H1 (cell line): ENCODE data around the gene NSUN4. TPM values are rescaled to one million over a fixed set of nuclear protein-coding genes. Genes with fewer than 3 reads are reported as not detected.

Source experiments
- CTCF ChIA-PET: fragments of 300-600 bp; sonication (Branson Sonifier 250); formaldehyde crosslinking; loops from one replicate; lab custom pipeline; 2021; ENCODE audit not compliant: partially characterized antibody; lab: Charles Lee
- POLR2A ChIA-PET: fragments of 300-600 bp; sonication (Branson Sonifier 250); formaldehyde crosslinking; loops from one replicate; lab custom pipeline; 2021; ENCODE audit warnings: inconsistent platforms; ENCODE audit not compliant: partially characterized antibody; lab: Charles Lee
- DNase-seq, 2 experiments: peaks; one replicate each; pipeline versions ENCODE4 v3.0.0 to v3.0.0-alpha.2; 2010 to 2022; ENCODE audit warnings: low spot score in 2 of 2, low read depth in 1 of 2, mixed read lengths in 1 of 2
- FAIRE-seq: peaks from 2 replicates; lab custom pipeline; 2011; peaks lifted over from hg19 to GRCh38; lab: Jason Lieb, UNC
- H2AFZ ChIP-seq: 2 replicates; pipeline ENCODE4 v1.8.1; 2012; ENCODE audit warnings: low read length, inconsistent platforms
- H2AK5ac ChIP-seq: 2 replicates; pipeline ENCODE4 v1.6.1; 2013; ENCODE audit warnings: low read depth, low read length
- H2BK120ac ChIP-seq: replicated peaks from 2 replicates; pipeline ENCODE3; 2013; ENCODE audit warnings: low read depth, low read length, inconsistent platforms
- H2BK12ac ChIP-seq: 2 replicates; pipeline ENCODE4 v1.6.1; 2013; ENCODE audit warnings: low read depth, low read length
- H2BK15ac ChIP-seq: 2 replicates; pipeline ENCODE4 v1.6.1; 2013; ENCODE audit warnings: low read length
- H2BK20ac ChIP-seq: 2 replicates; pipeline ENCODE4 v1.6.1; 2013; ENCODE audit warnings: low read length
- H2BK5ac ChIP-seq: 2 replicates; pipeline ENCODE4 v1.6.1; 2013; ENCODE audit warnings: low read depth, low read length
- H3K14ac ChIP-seq: 2 replicates; pipeline ENCODE4 v1.6.1; 2013; ENCODE audit warnings: inconsistent platforms; ENCODE audit not compliant: insufficient read length
- H3K18ac ChIP-seq: 2 replicates; pipeline ENCODE4 v1.6.1; 2013; ENCODE audit warnings: low read length; ENCODE audit errors: extremely low read depth
- H3K23ac ChIP-seq: 2 replicates; pipeline ENCODE4 v1.6.1; 2013; ENCODE audit warnings: inconsistent platforms; ENCODE audit not compliant: insufficient read length
- H3K23me2 ChIP-seq: 2 replicates; pipeline ENCODE4 v1.6.1; 2013; ENCODE audit warnings: low read depth, low read length
- H3K27ac ChIP-seq: 2 replicates; pipeline ENCODE4 v1.6.1; 2011; ENCODE audit warnings: low read depth, low read length, inconsistent platforms
- H3K27me3 ChIP-seq, 4 experiments: replicated peaks in 1 of 4; 1 replicate in 1 of 4; 2 replicates in 3 of 4; pipeline versions ENCODE4 v1.6.1 to v1.8.1; 2011 to 2013; ENCODE audit warnings: low read length in 3 of 4, mild to moderate bottlenecking in 3 of 4, inconsistent platforms in 2 of 4, mixed read lengths in 2 of 4, moderate library complexity in 1 of 4; ENCODE audit not compliant: control insufficient read depth in 3 of 4, insufficient read depth in 3 of 4; ENCODE audit errors: extremely low read depth in 1 of 4
- H3K36me3 ChIP-seq, 4 experiments: 2 replicates each; pipeline versions ENCODE4 v1.6.1 to v1.8.1; 2011 to 2013; ENCODE audit warnings: mild to moderate bottlenecking in 4 of 4, low read length in 3 of 4, moderate library complexity in 2 of 4, control low read depth in 1 of 4, inconsistent platforms in 1 of 4; ENCODE audit not compliant: insufficient read depth in 4 of 4, control insufficient read depth in 2 of 4
- H3K4ac ChIP-seq: replicated peaks from 2 replicates; pipeline ENCODE3; 2013; ENCODE audit warnings: low read length, low read depth, mixed read lengths, inconsistent platforms; ENCODE audit not compliant: insufficient read length
- H3K4me1 ChIP-seq, 4 experiments: replicated peaks in 1 of 4; 1 replicate in 1 of 4; 2 replicates in 3 of 4; pipeline versions ENCODE4 v1.6.1 to v1.8.1; 2011 to 2013; ENCODE audit warnings: low read length in 3 of 4, inconsistent platforms in 2 of 4, mixed read lengths in 1 of 4; ENCODE audit not compliant: insufficient read depth in 4 of 4, control insufficient read depth in 3 of 4
- H3K4me2 ChIP-seq, 2 experiments: 2 replicates each; pipeline versions ENCODE4 v1.6.1 to v1.8.1; 2011 to 2013; ENCODE audit warnings: low read depth in 2 of 2, low read length in 2 of 2, control low read depth in 1 of 2, inconsistent platforms in 1 of 2, mild to moderate bottlenecking in 1 of 2; ENCODE audit not compliant: insufficient read depth in 1 of 2
- H3K4me3 ChIP-seq, 4 experiments: fragments of 200-600, 300-600 bp in 1 of 4; sonication (generic), shearing (Covaris generic), sonication (Bioruptor Twin) in 1 of 4; 2 replicates each; pipeline versions ENCODE4 v1.5.1 to v1.8.1; 2011 to 2016; ENCODE audit warnings: low read length in 4 of 4, low read depth in 3 of 4, control low read depth in 2 of 4, inconsistent platforms in 2 of 4, mild to moderate bottlenecking in 2 of 4, mixed read lengths in 1 of 4, moderate library complexity in 1 of 4; ENCODE audit not compliant: insufficient read depth in 2 of 4; ENCODE audit errors: extremely low read depth in 1 of 4
- H3K56ac ChIP-seq: replicated peaks from 2 replicates; pipeline ENCODE3; 2013; ENCODE audit warnings: low read depth, mild to moderate bottlenecking, mixed read lengths, low read length, inconsistent platforms; ENCODE audit not compliant: insufficient read length
- H3K79me1 ChIP-seq: 2 replicates; pipeline ENCODE4 v1.6.1; 2013; ENCODE audit warnings: low read depth, low read length, control low read depth
- H3K79me2 ChIP-seq, 2 experiments: 2 replicates each; pipeline versions ENCODE4 v1.6.1 to v1.8.1; 2012 to 2013; ENCODE audit warnings: low read length in 2 of 2, mild to moderate bottlenecking in 2 of 2, inconsistent platforms in 1 of 2; ENCODE audit not compliant: insufficient read depth in 2 of 2, control insufficient read depth in 1 of 2
- H3K9ac ChIP-seq, 4 experiments: replicated peaks in 1 of 4; 1 replicate in 1 of 4; 2 replicates in 3 of 4; pipeline versions ENCODE4 v1.6.1 to v1.8.1; 2011 to 2013; ENCODE audit warnings: low read depth in 3 of 4, low read length in 3 of 4, control low read depth in 2 of 4, mild to moderate bottlenecking in 2 of 4, moderate library complexity in 2 of 4, inconsistent platforms in 1 of 4; ENCODE audit errors: extremely low read depth in 1 of 4
- H3K9me3 ChIP-seq, 2 experiments: 2 replicates each; pipeline versions ENCODE4 v1.6.1 to v1.8.1; 2012 to 2013; ENCODE audit warnings: mild to moderate bottlenecking in 2 of 2, moderate library complexity in 2 of 2, control low read depth in 1 of 2, inconsistent platforms in 1 of 2, low read depth in 1 of 2, low read length in 1 of 2, mixed read lengths in 1 of 2; ENCODE audit not compliant: insufficient read depth in 2 of 2
- H4K20me1 ChIP-seq, 2 experiments: replicated peaks in 1 of 2; 2 replicates each; pipeline versions ENCODE3 to v1.8.1; 2011 to 2013; ENCODE audit warnings: inconsistent platforms in 2 of 2, low read length in 2 of 2, mild to moderate bottlenecking in 1 of 2; ENCODE audit not compliant: insufficient read depth in 2 of 2, control insufficient read depth in 1 of 2
- H4K5ac ChIP-seq: 2 replicates; pipeline ENCODE4 v1.6.1; 2013; ENCODE audit warnings: low read length, low read depth, mixed read lengths, inconsistent platforms; ENCODE audit not compliant: insufficient read length
- H4K8ac ChIP-seq: 2 replicates; pipeline ENCODE4 v1.8.0; 2013; ENCODE audit warnings: mild to moderate bottlenecking, moderate library complexity, low read length, inconsistent platforms; ENCODE audit not compliant: insufficient read depth; ENCODE audit errors: extremely low read depth
- H4K91ac ChIP-seq: replicated peaks from 2 replicates; pipeline ENCODE3; 2013; ENCODE audit warnings: low read length, mixed read lengths, inconsistent platforms; ENCODE audit not compliant: insufficient read length
- CBX5 ChIP-seq: fragments of 300-800, 300-1000 bp; sonication (generic); IDR thresholded peaks from 2 replicates; pipeline ENCODE4 v1.7.1; 2016; ENCODE audit warnings: antibody characterized with exemption, low read length, low read depth
- JUN ChIP-seq: IDR thresholded peaks from 2 replicates; pipeline ENCODE4 v1.6.1; 2011; ENCODE audit warnings: low read depth, mild to moderate bottlenecking, improper control_type of control experiment, low read length
- NRF1 ChIP-seq: IDR thresholded peaks from 2 replicates; pipeline ENCODE4 v1.6.1; 2011; ENCODE audit warnings: mild to moderate bottlenecking, low read depth, low read length, improper control_type of control experiment
- POLR2A ChIP-seq, 2 experiments: IDR thresholded peaks; 1 replicate in 1 of 2; 2 replicates in 1 of 2; pipeline ENCODE4 v1.6.1; 2011; ENCODE audit warnings: low read depth in 2 of 2, low read length in 2 of 2, mild to moderate bottlenecking in 2 of 2; ENCODE audit errors: control extremely low read depth in 1 of 2
- SIX5 ChIP-seq: IDR thresholded peaks from 2 replicates; pipeline ENCODE4 v1.6.1; 2011; ENCODE audit warnings: mild to moderate bottlenecking, low read depth, low read length
- SUZ12 ChIP-seq: fragments of 200-600 bp; sonication (generic); IDR thresholded peaks from 2 replicates; pipeline ENCODE4 v1.6.1; 2012; ENCODE audit warnings: mild to moderate bottlenecking, inconsistent platforms, low read length, moderate library complexity, mixed read lengths
- USF2 ChIP-seq: IDR thresholded peaks from 2 replicates; pipeline ENCODE4 v1.6.1; 2011; ENCODE audit warnings: low read length, improper control_type of control experiment
- WGBS, 2 experiments: shearing (Covaris generic) in 1 of 2; methylation state at CpG; one replicate each; pipeline versions ENCODE4 v1.1.6 to v1.1.7; 2013 to 2015; ENCODE audit warnings: low lambda C conversion rate in 2 of 2, mixed read lengths in 2 of 2, inconsistent platforms in 1 of 2, low coverage in 1 of 2, missing lambda C conversion rate in 1 of 2; ENCODE audit not compliant: insufficient replicate concordance in 2 of 2, insufficient coverage in 1 of 2, insufficient read length in 1 of 2; ENCODE audit errors: extremely low coverage in 1 of 2, missing lambda C conversion rate in 1 of 2; 5-methylcytosine and 5-hydroxymethylcytosine counted together
- polyA plus RNA-seq, 7 experiments: library from polyadenylated mRNA; depleted of rRNA in 3 of 7; stranded (reverse) in 5 of 7; unstranded in 2 of 7; fragments of >200 nt in 5 of 7; fragments of 200-250 nt in 2 of 7; gene quantifications; 1 replicate in 5 of 7; 2 replicates in 1 of 7; 4 replicates in 1 of 7; pipeline versions ENCODE4 v1.2.1 to v1.2.3, GENCODE V29; 2011 to 2013; ENCODE audit warnings: missing spikeins in 2 of 7, mixed read lengths in 2 of 7
- total RNA-seq: library from RNA; stranded (reverse); fragmentation: NEBNext Ultra II Directional; extraction: Animal tissue kit (Norgen Biotek cat#: 25700); gene quantifications from 2 replicates; pipeline ENCODE4 v1.2.1, GENCODE V29; 2021

NSUN4 gene
- total and polyA plus RNA-seq, 2 of the 8 experiments (the other 6 are each of a cell fraction or from before 2014, with no cell fraction given): 9.7 to 15.7 TPM

GRCh38 chr1:46352363-46352762, 11.8 kb downstream of the NSUN4 start:
- H4K91ac ChIP-seq: no peak overlapping the region
- no peaks in the 10 kb centered on the region for H3K4me1 ChIP-seq
- H4K5ac ChIP-seq: no peak overlapping the region
- no peaks in the 10 kb centered on the region for H3K23me2 ChIP-seq
- H2BK120ac ChIP-seq: no peak overlapping the region
- no peak overlapping the region for H3K56ac ChIP-seq
- CTCF ChIA-PET: interaction anchor here (0.6 to 1.4 kb wide), 3 partner anchors 18 to 292 kb away, joined by 3 to 5 read pairs (median 3); no protein-coding TSS in a partner anchor
- no peak overlapping the region for H3K27ac ChIP-seq
- no peak overlapping the region for H2AK5ac ChIP-seq
- no peaks in the 10 kb centered on the region for H4K20me1 ChIP-seq
- H2BK12ac ChIP-seq: no peak overlapping the region
- no peak overlapping the region for H3K4ac ChIP-seq
- no peaks in the 10 kb centered on the region for H3K79me2 ChIP-seq
- no peak overlapping the region for H3K14ac ChIP-seq
- H3K9me3 ChIP-seq: no peaks in the 10 kb centered on the region
- no peak overlapping the region for H2BK20ac ChIP-seq
- 36 to 48% methylated on average over 1 to 2 of the region's 2 CpGs for WGBS, 2 experiments
- H3K18ac ChIP-seq: no peak overlapping the region
- no peak overlapping the region for H3K4me3 ChIP-seq
- no peak overlapping the region for H2AFZ ChIP-seq
- peaks cover 4 to 46% (median 18%) of the 10 kb centered on the region in 4 experiments for H3K36me3 ChIP-seq
- no peaks in the 10 kb centered on the region for H3K79me1 ChIP-seq
- no peak for TF ChIP-seq JUN
- no peak for TF ChIP-seq SUZ12
- no peak for TF ChIP-seq NRF1
- TF ChIP-seq USF2: no peak
- no peak for TF ChIP-seq CBX5
- no peak for TF ChIP-seq POLR2A (IDR thresholded peaks at IDR 0.05; ENCODE audit: control extremely low read depth in 1 of 2, low read depth in 2 of 2, low read length in 2 of 2)
- TF ChIP-seq SIX5: no peak
- no peak overlapping the region for H3K4me2 ChIP-seq
- POLR2A ChIA-PET: interaction anchor here (0.7 to 2.5 kb wide), 7 partner anchors 12 to 86 kb away, joined by 3 to 9 read pairs (median 4); partner anchors contain the start of genes LRRC41, NSUN4 and UQCRH
- FAIRE-seq (no peak), DNase-seq (no peak)
- no peak overlapping the region for H2BK5ac ChIP-seq
- no peak overlapping the region for H3K9ac ChIP-seq
- no peak overlapping the region for H4K8ac ChIP-seq
- H3K27me3 ChIP-seq: no peaks in the 10 kb centered on the region
- no peak overlapping the region for H3K23ac ChIP-seq
- H2BK15ac ChIP-seq: no peak overlapping the region
